Measurements from ENCODE around the gene PRR30. TPM values are rescaled to one million over a fixed set of nuclear protein-coding genes. Genes with fewer than 3 reads are reported as not detected.
"Not testable (repeated sequence)": the region's sequence is repeated elsewhere in the genome, so short reads cannot be mapped to it uniquely, and the experiment has no call there.

Gene PRR30
- not detected in 2 replicates for total RNA-seq (2014; rRNA removed; shearing (Covaris generic); ENCODE audit: low replicate concordance)

DNA sequence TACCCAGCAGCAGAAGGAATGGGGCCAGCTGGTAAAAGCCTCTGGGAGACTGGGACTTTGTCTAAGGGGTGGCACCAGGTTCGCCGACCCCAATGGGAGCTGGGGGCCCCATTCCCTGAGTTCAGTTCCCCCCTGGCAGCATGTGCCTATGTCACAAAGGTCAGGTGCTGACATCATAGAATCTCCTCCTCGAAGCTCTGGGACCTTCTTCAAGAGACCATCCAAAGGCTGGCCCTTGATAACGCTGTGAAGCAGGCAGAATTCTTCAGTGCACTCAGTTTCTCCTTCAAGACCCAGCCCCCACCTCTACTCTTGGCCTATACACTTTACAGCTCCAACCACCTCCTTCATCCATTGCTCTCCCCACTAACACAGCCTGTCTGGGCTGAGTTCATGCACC is at the start of gene PRR30:
Gene PRR30 (minus strand): TSS at position 101 of the 400 bp plus-strand sequence. CDS start 1,081 bp downstream, outside the sequence.
- no peak for DNase-seq
- Histone ChIP-seq H3K36me3 (no peaks in the 10 kb centered on the region), H3K9me3 (peaks cover 1% of the 10 kb centered on the region)

DNA sequence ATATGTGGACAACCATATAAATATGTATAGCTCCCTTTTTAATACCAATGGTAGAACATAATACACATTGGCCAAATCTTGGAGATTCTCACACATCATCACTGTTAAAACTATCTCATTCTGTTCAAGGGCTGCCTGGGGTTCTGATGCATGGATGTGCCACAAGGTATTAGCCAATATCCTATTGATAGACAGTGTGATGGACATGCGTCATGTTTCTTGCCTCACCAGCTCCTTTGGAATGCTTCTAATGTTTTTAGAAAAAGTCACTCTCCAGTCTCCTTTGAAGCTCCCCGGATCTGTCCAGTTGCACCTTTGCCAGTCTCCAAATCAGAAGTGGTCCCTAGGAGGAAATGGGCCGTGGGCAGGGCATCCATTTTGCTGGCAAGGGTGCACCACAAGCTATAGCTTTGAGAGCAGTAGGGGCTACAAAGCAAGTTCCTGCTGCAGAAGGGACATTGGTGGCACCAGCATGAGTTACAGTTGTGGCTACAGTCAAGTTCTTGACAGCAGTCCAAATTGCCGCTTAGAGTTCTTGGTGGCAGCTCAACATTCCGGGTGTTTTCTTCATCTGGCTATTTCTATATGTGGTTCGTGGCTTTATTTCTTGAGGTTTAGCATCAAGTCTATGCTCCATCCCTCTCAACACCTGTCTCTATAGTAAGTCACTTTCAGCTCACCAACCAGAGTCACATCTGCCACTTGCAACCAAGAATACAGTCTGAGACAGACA is 47.6 kb upstream of the PRR30 start:
- H3K9me3 ChIP-seq: peaks cover 3% of the 10 kb centered on the region

More for the DNA sequence above, at the start of gene PRR30:
- no peak within 1 kb of the TSS for H3K4me3 ChIP-seq
- no peaks in the 10 kb centered on the region for H3K27me3 ChIP-seq

DNA sequence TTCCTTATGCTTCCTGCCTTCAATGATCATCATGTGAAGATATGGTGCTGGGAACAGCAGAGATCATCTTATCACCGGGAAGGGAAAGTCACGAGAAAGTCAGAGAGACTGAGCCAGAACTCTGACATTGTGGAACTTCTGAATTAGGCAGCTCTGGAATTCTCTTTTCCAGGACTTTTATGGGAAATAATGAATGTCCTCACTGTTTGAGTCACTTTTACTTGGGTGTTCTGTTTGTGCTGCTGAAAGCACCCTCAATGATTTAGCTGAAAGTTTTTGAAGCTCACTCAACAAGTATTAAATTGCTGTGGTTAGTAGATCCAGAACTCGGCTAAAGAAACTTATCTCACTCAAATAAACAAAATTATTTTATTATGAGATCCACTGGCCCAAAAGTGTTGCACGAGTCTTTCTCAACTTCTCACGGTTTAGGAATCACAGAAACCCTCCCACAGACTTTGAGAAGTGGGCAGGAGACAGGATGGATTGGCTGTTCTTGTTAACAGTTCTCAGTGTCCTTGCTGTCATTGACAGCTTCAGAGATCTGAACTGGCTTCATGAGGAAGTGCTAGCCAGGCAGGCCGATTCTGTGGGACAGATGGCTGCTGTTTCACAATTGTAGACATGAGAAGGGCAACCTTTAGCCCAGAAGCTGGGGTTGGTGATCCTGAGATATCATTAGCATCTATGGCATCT is 46.3 kb upstream of the PRR30 start:
- Histone ChIP-seq H3K27me3 (no peaks in the 10 kb centered on the region), H3K9me3 (peaks cover 3% of the 10 kb centered on the region), H3K36me3 (no peaks in the 10 kb centered on the region), H3K4me3 (no peak overlapping the region)
- DNase-seq: peak; percentile 33

More for the DNA sequence above, 47.6 kb upstream of the PRR30 start:
- Histone ChIP-seq H3K4me3 (no peak overlapping the region), H3K36me3 (no peaks in the 10 kb centered on the region), H3K27me3 (no peaks in the 10 kb centered on the region)
- no peak for DNase-seq

DNA sequence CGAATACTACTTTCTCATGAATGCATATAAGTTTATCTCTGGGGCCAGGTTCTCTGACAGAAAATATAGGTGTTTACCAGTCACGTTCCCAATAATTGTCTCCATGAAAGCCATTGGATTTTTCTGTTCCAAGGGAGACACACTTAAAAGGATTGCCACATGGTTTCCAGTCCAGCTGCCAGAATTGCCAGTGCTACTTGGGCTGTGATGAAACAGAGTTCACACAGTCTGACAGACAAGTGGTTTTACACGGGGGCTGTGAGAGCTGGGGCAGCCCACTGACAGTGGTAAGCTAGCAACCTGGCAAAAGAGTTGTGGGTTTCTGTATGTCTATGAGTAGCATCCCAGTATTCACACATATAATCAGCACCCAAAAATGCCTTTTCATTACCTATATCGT is 44.9 kb upstream of the PRR30 start:
- H3K36me3 ChIP-seq: no peaks in the 10 kb centered on the region
- no peak for DNase-seq
- no peak overlapping the region for H3K4me3 ChIP-seq
- peaks cover 3% of the 10 kb centered on the region for H3K9me3 ChIP-seq
- no peaks in the 10 kb centered on the region for H3K27me3 ChIP-seq

DNA sequence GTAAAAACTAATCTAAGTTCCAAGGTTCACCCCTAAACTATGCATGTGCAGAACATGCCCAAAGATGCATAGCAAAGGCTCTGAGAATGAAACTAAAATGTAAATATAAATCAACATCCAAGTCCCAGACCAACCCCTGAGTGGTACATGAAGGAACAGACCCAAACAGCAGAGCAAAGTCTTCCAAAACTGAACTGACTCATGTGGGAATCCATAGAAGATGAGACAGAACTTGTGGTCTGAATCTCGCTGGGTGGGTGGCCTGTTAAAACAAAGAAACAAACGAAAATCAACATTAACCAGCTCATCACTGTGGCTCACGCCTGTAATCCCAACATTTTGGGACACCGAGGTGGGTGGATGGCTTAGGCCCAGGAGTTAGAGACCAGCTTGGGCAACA is 43.1 kb upstream of the PRR30 start:
- Histone ChIP-seq H3K36me3 (no peaks in the 10 kb centered on the region), H3K9me3 (peaks cover 3% of the 10 kb centered on the region), H3K27me3 (no peaks in the 10 kb centered on the region), H3K4me3 (no peak overlapping the region)
- peak; percentile 62 for DNase-seq

DNA sequence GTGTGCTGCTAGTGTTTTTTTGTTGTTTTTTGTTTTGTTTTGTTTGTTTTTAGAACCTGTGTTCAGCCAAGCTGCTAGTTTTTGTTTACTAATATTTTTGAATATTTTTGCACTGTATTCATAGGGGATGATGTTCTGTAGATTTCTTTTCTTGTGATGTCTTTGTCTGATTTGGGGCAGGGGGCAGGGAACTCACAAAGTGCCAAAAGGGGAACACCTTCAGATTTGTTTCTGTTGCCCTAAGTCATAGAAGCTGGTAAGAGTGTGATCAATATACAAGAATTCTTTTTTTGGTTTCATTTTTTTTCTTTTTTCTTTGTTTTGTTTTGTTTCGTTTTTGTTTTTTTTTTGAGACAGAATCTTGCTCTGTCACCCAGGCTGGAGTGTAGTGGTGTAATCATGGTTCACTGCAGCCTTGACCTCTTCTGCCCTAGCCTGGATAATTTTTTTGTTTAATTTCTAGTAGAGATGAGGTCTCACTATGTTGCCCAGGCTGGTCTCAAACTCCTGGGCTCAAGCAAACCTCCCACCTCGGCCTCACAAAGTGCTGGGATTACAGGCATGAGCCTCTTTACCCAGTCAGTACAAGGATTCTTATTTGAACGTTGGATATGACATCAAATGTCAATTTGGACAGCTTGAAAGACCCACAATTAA is 40.3 kb upstream of the PRR30 start:
- peaks cover 3% of the 10 kb centered on the region for H3K9me3 ChIP-seq
- no peaks in the 10 kb centered on the region for H3K36me3 ChIP-seq
- no peaks in the 10 kb centered on the region for H3K27me3 ChIP-seq
- no peak overlapping the region for H3K4me3 ChIP-seq
- no peak for DNase-seq

DNA sequence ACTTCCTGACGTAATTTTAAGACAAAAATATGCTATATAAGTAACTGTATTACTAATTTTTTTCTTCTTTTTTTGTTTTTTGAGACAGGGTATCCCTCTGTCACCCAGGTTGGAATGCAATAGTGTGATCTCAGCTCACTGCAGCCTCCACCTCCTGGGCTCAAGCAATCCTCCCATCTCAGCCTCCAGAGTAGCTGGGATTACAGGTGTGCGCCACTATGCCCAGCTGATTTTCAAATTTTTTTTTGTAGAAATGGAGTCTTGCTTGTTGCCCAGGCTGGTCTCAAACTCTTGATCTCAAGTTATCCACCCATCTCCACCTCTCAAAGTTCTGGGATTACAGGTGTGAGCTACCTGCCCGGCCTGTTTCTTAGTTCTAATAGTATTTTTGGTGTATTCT is 39.3 kb upstream of the PRR30 start:
- no peaks in the 10 kb centered on the region for H3K27me3 ChIP-seq
- DNase-seq: no peak
- H3K9me3 ChIP-seq: no peaks in the 10 kb centered on the region; the same call in 1 of the 2 replicates
- H3K36me3 ChIP-seq: no peaks in the 10 kb centered on the region
- no peak overlapping the region for H3K4me3 ChIP-seq

DNA sequence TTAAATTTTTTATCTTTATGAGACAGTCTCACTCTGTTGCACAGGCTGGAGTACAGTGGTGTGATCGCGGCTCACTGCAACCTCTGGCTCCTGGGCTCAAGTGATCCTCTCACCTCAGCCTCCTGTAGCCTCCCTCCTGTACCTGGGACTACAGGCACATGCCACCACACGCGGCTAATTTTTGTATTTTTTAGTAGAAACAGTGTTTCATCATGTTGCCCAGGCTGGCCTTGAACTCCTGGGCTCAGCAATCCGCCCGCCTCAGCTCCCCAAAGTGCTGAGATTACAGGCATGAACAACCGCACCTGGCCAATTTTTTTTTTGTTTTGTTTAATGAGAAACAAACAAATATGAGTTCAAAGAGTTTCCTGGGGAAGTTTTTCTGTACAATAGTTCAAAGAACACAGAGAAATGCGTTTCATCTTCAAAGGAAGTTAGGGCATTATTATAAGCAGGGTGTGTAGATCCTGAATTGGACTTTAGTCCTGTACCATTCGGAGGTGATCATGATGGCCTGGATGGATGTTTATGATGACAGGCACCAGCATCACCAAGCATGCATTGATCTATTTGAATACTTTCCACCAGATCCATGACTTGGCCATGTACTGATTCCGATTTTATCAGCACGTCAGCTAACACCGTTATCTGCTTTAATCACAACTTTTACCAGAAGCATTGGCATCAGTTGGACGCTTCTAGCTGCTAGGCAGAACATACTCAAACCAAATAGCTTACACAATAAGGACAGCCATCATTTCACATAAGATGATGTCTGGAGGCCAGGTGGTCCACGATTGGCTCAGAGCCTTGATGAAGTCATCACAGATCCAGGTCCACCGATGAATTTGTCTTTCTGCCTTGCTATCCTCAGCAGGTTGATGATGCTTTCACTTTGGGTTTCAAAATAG is 38.5 kb upstream of the PRR30 start:
- Histone ChIP-seq H3K4me3 (no peak overlapping the region), H3K27me3 (no peaks in the 10 kb centered on the region), H3K36me3 (no peaks in the 10 kb centered on the region), H3K9me3 (no peaks in the 10 kb centered on the region)
- DNase-seq: no peak

DNA sequence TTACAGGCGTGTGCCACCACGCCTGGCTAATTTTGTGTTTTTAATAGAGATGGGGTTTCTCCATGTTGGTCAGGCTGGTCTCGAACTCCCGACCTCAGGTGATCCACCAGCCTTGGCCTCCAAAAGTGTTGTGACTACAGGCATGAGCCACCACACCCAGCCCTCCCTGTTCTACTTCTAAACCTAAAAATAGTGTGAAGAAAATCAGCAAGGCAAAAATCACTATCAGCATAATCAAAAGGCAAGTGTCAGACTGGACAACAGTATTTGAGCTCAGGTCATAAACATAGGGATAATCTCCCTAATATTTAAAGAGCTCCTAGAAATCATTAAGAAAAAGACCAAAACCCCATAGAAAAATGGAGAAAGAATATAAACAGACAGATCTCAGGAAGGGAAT is 36.6 kb upstream of the PRR30 start:
- not testable (repeated sequence) for H3K9me3 ChIP-seq, DNase-seq, H3K36me3 ChIP-seq, H3K4me3 ChIP-seq, H3K27me3 ChIP-seq

DNA sequence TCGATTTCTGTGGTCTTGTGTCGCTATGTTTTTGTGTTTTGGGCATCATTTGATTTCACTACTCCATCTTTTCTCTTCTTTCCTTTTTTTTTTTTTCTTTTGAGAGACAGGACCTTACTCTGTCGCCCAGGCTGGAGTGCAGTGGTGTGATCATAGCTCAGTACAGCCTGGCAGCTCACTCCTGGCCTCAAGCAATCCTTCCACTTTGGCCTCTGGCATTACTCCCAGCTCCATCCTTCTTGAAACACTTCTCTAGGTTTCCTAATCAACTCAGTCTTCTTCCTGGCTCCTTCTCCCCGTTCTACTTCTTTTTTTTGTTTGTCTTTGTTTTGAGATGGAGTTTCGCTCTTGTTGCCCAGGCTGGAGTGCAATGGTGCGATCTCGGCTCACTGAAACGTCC is 36.1 kb upstream of the PRR30 start:
- H3K27me3 ChIP-seq: no peaks in the 10 kb centered on the region
- DNase-seq: no peak
- H3K36me3 ChIP-seq: no peaks in the 10 kb centered on the region
- H3K9me3 ChIP-seq: no peaks in the 10 kb centered on the region
- no peak overlapping the region for H3K4me3 ChIP-seq

DNA sequence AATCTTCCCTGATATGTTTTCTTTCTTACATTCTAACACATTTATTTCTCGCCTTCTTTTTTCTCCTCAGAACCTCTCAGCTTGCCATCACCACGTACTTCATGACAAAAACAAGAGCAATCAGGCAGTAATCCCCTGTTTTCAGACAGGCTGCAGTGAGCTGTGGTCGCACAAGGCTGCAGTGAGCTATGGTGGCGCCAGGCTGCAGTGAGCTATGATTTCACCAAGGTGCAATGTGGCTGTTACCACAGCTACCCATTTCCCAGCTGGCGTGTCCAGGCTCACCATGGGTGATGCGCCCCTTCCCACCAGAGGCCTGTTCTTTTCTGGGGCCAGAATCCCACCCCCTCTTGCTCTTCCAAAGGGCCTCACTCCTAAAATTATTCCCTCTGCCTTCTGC is 35.4 kb upstream of the PRR30 start:
- Histone ChIP-seq H3K27me3 (no peaks in the 10 kb centered on the region), H3K36me3 (no peaks in the 10 kb centered on the region), H3K4me3 (no peak overlapping the region), H3K9me3 (no peaks in the 10 kb centered on the region)
- no peak for DNase-seq

DNA sequence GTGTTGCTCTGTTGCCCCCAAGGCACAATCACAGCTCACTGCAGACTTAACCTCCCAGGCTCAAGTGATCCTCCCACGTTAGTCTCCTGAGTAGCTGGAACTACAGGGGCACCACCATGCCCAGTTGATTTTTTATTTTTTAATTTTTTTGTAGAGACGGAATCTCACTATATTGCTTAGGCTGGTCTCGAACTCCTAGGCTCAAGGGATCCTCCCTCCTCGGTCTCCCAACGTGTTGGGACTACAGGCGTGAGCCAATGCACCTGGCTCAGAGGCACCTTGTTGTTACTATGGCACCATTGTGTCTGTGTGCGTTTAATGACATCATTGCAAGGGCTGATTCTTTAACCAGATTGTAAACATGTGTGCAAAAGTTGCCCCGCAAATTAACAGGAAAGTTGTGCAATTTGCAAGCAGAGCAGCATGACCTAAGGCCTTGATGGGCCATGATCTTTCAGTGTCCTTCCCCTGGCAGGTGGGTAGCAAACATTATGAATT is 32.2 kb upstream of the PRR30 start:
- Histone ChIP-seq H3K9me3 (no peaks in the 10 kb centered on the region), H3K36me3 (no peaks in the 10 kb centered on the region), H3K27me3 (no peaks in the 10 kb centered on the region), H3K4me3 (no peak overlapping the region)
- no peak for DNase-seq

DNA sequence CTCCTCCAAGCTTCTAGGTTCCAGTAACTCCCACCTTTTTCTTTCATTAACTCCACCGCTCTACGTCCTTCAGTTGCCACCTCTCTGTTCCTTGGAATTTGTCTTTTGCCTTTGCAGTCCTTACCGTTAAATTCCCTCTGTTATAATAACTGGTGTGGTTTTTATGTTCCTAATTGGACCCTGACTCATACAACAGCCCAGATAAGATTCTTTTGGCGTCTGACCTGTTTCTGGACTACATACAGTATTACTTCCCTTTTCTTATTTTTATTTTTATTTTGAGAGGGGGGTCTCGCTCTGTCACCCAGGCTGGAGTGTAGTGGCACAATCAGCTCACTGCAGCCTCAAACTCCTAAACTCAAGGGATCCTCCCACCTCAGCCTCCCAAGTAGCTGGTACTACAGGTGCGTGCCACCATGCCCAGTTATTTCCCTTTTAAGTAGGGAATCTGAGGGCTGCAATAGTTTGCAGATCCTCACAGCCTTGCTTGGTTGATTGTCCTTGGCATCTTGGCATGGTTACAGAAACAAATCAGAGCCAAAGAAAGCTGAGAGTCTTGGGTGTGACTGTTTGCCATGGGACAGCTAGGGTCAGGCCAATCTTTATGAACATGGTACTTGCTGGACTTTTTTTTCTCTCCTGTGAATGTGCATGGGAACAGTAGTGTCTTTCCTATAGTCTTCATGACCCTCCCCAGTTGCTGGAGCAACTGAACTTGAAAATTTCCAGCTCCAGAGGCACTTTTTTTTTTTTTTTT is 31.5 kb upstream of the PRR30 start:
- DNase-seq: no peak
- no peaks in the 10 kb centered on the region for H3K27me3 ChIP-seq
- H3K36me3 ChIP-seq: no peaks in the 10 kb centered on the region

DNA sequence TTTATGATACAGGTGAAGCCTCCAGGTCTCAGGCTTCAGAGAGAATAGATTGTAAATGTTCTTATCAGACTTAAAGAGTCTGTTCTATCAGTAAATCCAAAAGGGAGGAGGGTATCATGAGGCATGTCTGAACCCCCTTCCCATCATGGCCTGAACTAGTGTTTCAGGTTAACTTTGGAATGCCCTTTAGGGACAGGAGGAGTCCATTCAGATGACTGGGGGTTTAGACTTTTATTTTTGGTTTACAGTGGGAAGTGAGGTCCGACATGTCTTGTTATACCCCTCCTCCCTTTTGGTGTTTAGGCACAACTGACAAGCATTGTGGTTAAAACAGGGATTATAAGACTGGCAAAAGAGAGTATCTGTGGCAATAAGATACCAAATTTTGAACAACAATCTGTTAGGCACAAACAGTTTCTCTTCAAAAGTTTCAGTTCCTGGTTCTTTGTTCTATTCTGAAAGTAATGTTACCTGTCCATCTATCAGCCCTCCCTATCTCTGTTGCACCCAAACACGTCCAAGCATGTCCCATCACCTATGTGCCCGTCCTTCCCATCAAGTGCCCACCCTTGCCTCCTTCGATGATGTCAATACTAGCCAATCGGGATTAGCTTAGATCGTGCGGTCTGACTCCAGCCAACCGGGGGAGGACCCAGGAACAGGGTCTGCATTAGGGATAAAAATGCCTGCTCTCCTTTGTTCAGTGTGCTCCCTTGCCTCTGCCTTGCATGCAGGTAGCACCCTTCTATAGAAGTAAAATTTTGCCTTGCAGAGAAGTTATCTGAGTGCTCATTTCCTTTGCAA is 26.0 kb upstream of the PRR30 start:
- Histone ChIP-seq H3K36me3 (no peaks in the 10 kb centered on the region), H3K9me3 (no peaks in the 10 kb centered on the region), H3K4me3 (no peak overlapping the region), H3K27me3 (no peaks in the 10 kb centered on the region)
- no peak for DNase-seq

More for the DNA sequence above, 31.5 kb upstream of the PRR30 start:
- no peak overlapping the region for H3K4me3 ChIP-seq
- H3K9me3 ChIP-seq: no peaks in the 10 kb centered on the region
